GM18907 (cell line): ENCODE measurements around the gene C3orf52.
A peak's percentile ranks its signal among the peaks of the same experiment; 100 is the strongest.

ENCODE experiments used
- ATAC-seq: cut with Tn5 transposase; IDR thresholded peaks from one replicate; pipeline ENCODE4 v1.9.1; 2021; ENCODE audit warnings: mild to moderate bottlenecking, moderate library complexity; ENCODE audit not compliant: unreplicated experiment

C3orf52 gene

DNA sequence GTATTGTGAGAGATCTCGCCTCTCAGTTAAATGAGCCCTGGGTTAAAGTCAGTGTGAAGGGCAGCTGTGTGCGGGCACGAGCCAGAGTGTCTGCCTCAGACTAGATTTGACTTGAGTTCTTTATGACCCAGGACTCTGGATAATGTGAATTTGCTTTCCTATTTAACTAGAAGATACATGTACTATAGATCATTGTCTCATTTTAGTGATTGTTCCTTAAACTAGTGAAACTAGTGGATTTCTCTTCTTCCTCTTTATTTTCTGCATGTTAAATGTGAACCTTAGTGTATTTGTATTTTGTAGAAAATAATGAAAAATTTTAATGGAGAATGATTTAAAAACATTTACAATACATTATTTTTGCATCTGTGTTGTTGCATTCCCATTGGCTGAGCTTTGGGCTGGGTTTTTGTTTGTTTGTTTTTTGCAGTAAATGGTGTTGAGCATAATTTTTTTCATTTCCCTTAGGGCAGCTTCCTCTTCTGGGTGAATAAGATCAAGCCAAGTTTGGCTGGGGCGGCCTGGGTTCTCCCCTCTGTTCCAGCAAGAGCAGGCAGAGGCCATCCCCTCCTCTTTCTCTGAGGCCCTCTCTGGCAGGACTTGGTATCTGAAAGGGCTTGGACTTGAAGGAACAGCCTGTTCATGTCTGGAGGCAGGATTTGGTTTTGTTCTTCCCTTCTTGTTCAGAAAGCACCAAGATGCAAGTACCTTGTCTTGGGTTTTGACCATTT, 31.8 kb downstream of the C3orf52 start:
- ATAC-seq: no peak

- ATAC-seq: no peak
Measured at GRCh38 chr3:112119962-112120836, 34.0 kb downstream of the C3orf52 start.

GRCh38 chr3:112121577-112122547, 35.7 kb downstream of the C3orf52 start:
- ATAC-seq: no peak

DNA sequence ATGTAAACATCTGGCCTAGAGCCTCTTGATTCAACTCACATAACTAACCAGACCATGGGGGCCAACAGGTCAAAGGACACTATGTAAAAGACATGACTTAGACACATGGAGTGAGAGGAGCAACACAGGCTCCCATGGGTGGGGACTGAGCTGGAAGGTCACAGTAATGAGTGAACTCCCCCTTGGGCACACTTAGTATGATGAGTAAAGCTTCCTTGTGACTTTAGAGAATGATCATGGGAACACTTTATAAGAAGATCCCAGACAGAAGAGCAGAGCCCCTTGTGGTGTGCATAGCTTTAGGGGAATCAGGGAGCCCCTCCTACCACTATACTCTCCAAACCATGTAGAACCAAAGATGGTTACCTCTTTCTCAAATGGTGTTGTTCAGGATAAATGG, 36.7 kb downstream of the C3orf52 start:
- ATAC-seq: no peak

GRCh38 chr3:112123548-112123947, 37.4 kb downstream of the C3orf52 start:
- no peak for ATAC-seq

GRCh38 chr3:112124907-112125607, 38.9 kb downstream of the C3orf52 start:
- no peak for ATAC-seq

DNA sequence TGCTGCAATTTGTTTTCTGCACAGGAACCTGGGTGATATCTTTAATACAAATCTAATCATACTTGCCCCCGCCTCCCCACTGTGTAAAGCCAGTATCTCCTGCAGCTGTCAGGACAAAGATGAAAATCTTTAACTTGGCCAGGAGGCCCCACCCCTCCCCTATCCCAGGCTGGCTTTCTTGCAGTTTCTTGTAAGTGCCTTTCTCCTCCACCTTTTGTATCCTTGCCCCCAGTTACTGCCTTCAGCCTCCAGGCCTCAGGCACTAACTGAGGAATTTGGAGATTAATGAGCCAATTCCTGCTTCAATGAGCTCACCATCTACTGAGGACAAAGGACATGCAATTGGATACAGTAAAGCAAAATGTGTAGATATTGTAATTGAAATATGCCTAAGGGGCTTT, 40.3 kb downstream of the C3orf52 start:
- no peak for ATAC-seq

DNA sequence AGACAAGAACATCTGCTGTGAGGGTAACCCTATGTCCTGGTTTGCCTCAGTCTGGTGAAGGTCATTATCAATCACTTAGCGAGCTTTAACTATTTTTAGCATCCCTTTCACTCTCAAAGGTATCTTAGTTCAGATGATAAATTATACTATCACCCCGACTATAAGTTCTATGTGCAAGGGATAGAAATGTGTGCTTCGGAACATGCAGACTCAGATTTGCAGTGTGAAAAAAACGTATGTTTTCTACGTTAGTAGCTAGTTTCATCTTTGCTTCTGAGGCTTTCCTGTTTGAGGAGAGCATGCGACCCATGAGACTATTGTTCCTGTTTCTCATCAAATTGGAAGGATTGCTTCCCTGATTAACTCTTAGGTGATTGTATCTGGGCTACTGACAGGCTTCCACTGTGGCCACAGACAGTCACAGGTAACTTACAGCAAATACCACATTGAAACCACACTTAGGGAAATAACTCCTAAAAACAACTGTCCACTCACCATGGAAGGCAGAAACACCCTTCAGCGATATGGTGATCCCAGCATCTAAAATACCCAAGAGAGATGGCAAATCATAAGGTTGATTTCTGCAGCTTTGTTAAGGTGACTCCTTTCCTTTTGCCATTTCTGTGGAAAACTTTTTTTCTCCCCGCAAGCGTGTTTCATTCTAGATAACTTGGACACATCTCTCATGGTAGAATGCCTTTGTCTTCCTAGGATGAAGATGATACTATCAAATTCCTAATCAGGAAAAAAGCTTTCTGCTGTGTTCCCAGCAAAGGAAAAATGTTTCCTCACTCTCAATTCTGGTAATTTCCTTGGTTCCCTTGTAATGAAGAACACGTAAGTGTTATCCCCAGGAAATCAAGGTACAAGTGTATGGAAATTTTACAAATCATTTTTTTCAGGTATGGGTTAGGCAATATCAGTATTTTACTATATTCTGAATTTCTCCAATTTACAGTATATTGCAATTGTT, 41.6 kb downstream of the C3orf52 start:
- peak; percentile 33 for ATAC-seq

- ATAC-seq: peak; percentile 43
Measured at GRCh38 chr3:112128843-112129727, 42.9 kb downstream of the C3orf52 start.

DNA sequence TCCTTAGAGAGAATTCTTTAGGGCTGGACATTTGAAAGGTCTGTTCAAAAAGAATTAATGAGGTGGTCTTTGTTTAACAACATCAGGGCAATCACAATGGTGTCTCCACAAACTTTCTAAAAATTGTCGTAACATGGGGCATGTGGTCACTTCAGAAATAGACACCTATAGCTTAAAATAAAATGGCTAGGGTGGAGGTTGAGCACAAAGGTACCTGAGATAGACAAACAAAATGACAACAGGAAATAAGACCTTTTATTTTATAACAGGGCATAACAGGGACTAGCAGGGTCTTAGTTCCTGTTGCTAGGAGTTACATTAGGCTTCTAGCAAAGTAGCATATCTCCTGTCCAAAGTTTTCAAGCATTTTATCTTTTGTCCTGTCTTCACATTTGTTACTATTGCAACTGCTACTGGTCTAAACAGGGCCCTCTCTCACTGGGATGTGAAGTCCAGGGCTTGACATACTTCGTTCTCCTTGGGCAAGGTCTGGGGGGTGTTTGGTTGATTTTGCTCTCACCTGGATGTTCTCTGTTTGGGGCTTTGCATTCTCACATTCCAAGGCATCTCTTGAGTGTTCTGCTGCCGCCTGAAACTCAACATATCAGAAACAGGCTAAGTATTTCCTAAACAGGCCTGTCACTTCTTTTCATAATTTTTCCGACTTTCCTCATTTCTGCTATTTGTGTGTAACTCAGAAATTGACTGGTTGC, 43.9 kb downstream of the C3orf52 start:
- ATAC-seq: no peak

GRCh38 chr3:112130638-112130993, 44.4 kb downstream of the C3orf52 start:
- ATAC-seq: no peak

- ATAC-seq: no peak
Measured at GRCh38 chr3:112131111-112131510, 44.9 kb downstream of the C3orf52 start.

DNA sequence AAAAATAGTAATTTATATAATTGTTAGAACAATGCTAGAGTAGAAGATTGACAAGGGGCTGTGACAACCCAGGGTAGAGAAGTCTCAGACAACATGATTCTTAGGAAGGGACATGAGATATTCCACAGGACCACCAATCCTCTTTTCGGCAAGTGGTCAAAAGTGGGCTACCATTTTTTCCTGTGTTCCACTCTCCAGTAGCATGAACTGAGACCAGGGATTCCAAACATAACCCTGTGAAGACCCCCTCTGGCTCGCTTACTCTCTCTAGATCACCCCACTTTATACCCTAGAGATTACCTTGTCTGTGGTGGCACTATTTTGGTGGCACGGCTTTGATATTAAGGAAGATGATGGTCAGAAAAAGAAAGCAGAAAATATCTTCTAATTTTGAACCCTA, 45.9 kb downstream of the C3orf52 start:
- no peak for ATAC-seq

- peak; percentile 1 for ATAC-seq
Measured at GRCh38 chr3:112132554-112132953, 46.4 kb downstream of the C3orf52 start.

DNA sequence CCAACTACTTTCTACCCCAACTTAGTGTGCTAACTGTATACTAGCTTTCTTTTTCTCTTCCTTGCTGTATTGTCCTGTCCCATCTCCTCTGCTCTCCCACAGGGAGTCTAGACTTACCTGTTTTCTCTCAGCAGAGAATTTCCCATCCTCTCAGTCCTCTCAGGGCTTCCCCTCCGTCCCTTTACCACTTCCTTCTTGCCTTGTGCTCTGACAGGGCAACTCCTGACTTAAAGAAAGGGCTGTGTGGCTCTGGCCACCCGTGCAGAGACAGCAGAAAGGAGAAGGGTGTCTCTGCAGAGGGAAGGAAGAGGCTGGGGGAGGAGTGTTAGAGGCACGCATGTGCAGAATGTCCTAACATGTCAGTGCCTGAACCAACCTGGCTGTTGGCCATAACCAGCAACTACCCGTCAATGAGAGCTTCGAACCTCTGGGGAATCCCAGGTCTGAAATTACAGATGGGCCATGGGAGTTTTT, 46.8 kb downstream of the C3orf52 start, which contains the start of gene GCSAM:
Gene GCSAM, minus strand, starts transcription at position 274 of the 474 bp plus-strand sequence. Its CDS starts 128 bp downstream, at position 146.
- peak; percentile 88 for ATAC-seq

DNA sequence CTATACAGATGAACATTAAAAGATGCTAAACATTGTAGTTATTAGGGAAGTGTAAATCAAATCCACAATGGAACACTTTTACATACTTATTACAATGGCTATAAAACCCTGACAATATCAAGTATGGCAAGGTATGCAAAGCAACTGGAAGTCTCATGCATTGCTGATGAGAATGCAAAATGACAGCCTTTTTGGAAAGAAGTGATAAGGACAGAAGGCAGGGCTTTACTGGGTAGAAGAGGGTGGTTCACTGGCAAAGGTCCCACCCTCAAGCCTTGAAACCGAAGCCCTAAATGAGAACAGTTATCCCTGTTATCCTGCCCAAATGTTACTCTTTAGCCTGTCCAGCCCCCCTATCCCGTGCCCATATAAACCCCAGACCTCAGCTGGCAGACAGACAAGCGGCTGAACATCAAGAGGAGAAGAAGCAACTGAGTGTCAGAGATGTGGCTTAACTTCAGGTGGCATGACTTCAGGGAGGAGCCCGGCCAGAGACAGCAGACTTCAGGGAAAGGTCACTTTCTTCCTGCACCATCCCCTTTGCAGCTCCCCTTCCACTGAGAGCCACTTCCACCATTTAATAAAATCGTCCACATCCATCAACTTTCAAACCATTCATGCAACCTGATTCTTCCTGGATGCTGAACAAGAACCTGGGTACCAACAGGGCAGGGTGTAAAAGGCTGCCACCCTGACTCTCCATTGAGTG, 47.6 kb downstream of the C3orf52 start:
- no peak for ATAC-seq
